WTC11 (cell line): ENCODE measurements around the gene OSBPL10. TPM values are rescaled to one million over a fixed set of nuclear protein-coding genes. Genes with fewer than 3 reads are reported as not detected.

Source experiments
- ATAC-seq: fragments of 200-7000 bp; cut with Tn5 transposase; 2 replicates; pipeline ENCODE4 v1.10.0; 2021; ENCODE audit warnings: mild to moderate bottlenecking, moderate library complexity
- CTCF ChIA-PET: fragments of 300-600 bp; sonication (Branson Sonifier 250); formaldehyde crosslinking; loops from one replicate; lab custom pipeline; 2021; ENCODE audit warnings: antibody characterized with exemption; lab: Charles Lee
- POLR2A ChIA-PET: fragments of 350-600 bp; sonication (Branson Sonifier 250); formaldehyde crosslinking; loops from one replicate; lab custom pipeline; 2021; ENCODE audit warnings: antibody characterized with exemption; lab: Charles Lee
- DNase-seq: peaks from one replicate; pipeline ENCODE4 v3.0.0; 2021; ENCODE audit warnings: low spot score
- H3K27ac Mint-ChIP-seq: 2 replicates; pipeline ENCODE4 v1.8.0; 2021; ENCODE audit warnings: mixed read lengths
- H3K27me3 Mint-ChIP-seq: 2 replicates; pipeline ENCODE4 v1.8.0; 2021; ENCODE audit warnings: low read depth, mild to moderate bottlenecking, moderate library complexity, mixed read lengths
- H3K36me3 Mint-ChIP-seq: 2 replicates; pipeline ENCODE4 v1.8.0; 2021; ENCODE audit warnings: mixed read lengths
- H3K4me1 Mint-ChIP-seq: 2 replicates; pipeline ENCODE4 v1.8.0; 2022; ENCODE audit warnings: mixed read lengths
- H3K4me3 Mint-ChIP-seq: 2 replicates; pipeline ENCODE4 v1.8.0; 2021; ENCODE audit warnings: mild to moderate bottlenecking, moderate library complexity, mixed read lengths
- H3K9me3 Mint-ChIP-seq: 2 replicates; pipeline ENCODE4 v1.8.0; 2021; ENCODE audit warnings: mixed read lengths
- AFF4 ChIP-seq: sonication (generic); formaldehyde crosslinking; IDR thresholded peaks from 2 replicates; pipeline ENCODE4 v1.8.1; 2023; ENCODE audit warnings: mild to moderate bottlenecking, missing genetic modification reagents, borderline replicate concordance
- ATF3 ChIP-seq: sonication (generic); formaldehyde crosslinking; conservative IDR thresholded peaks from 2 replicates; pipeline ENCODE4 v1.8.1; 2022; ENCODE audit warnings: mild to moderate bottlenecking, missing genetic modification reagents
- CDX4 ChIP-seq: fragments of 250-450 bp; sonication (Bioruptor Pico); IDR thresholded peaks from 2 replicates; pipeline ENCODE4 v1.9.0; 2021; ENCODE audit warnings: moderate library complexity, mild to moderate bottlenecking, inconsistent platforms, borderline replicate concordance
- E2F4 ChIP-seq: sonication (generic); formaldehyde crosslinking; IDR thresholded peaks from 2 replicates; pipeline ENCODE4 v1.8.1; 2022; ENCODE audit warnings: low read depth, mild to moderate bottlenecking, moderate library complexity, missing genetic modification reagents, borderline replicate concordance
- ELF4 ChIP-seq: sonication (generic); formaldehyde crosslinking; IDR thresholded peaks from 2 replicates; pipeline ENCODE4 v1.8.1; 2022; ENCODE audit warnings: low read depth, mild to moderate bottlenecking, moderate library complexity, missing genetic modification reagents
- EMX1 ChIP-seq: fragments of 250-450 bp; sonication (Bioruptor Pico); IDR thresholded peaks from 2 replicates; pipeline ENCODE4 v1.8.0; 2021; ENCODE audit warnings: mild to moderate bottlenecking
- FOXP4 ChIP-seq: sonication (generic); formaldehyde crosslinking; IDR thresholded peaks from 2 replicates; pipeline ENCODE4 v1.8.0; 2022; ENCODE audit warnings: mild to moderate bottlenecking, missing genetic modification reagents
- KAT7 ChIP-seq: sonication (generic); formaldehyde crosslinking; IDR thresholded peaks from 2 replicates; pipeline ENCODE4 v1.8.1; 2023; ENCODE audit warnings: missing genetic modification reagents, mild to moderate bottlenecking, borderline replicate concordance
- NFATC4 ChIP-seq: fragments of 250-450 bp; sonication (Bioruptor Pico); IDR thresholded peaks from 2 replicates; pipeline ENCODE4 v1.9.0; 2021; ENCODE audit warnings: mild to moderate bottlenecking
- NFE2L1 ChIP-seq: sonication (generic); formaldehyde crosslinking; IDR thresholded peaks from 2 replicates; pipeline ENCODE4 v1.8.1; 2023; ENCODE audit warnings: missing genetic modification reagents
- SP1 ChIP-seq: sonication (generic); formaldehyde crosslinking; conservative IDR thresholded peaks from 2 replicates; pipeline ENCODE4 v1.8.1; 2022; ENCODE audit warnings: missing genetic modification reagents
- TCF7 ChIP-seq: sonication (generic); formaldehyde crosslinking; IDR thresholded peaks from 2 replicates; pipeline ENCODE4 v1.8.0; 2022; ENCODE audit warnings: mild to moderate bottlenecking, low read depth, missing genetic modification reagents, moderate library complexity
- ZNF121 ChIP-seq: sonication (generic); formaldehyde crosslinking; IDR thresholded peaks from 2 replicates; pipeline ENCODE4 v1.8.0; 2023; ENCODE audit warnings: missing genetic modification reagents
- ZNF425 ChIP-seq: fragments of 250-450 bp; sonication (Bioruptor Pico); conservative IDR thresholded peaks from 2 replicates; pipeline ENCODE4 v1.9.0; 2021; ENCODE audit warnings: mild to moderate bottlenecking
- total RNA-seq: library from RNA; stranded (reverse); gene quantifications from 3 replicates; pipeline ENCODE4 v1.2.3, GENCODE V29; 2021

OSBPL10 gene
- total RNA-seq, 1 experiment from 2014 or later, result 84.1 TPM

- no peak for TF ChIP-seq AFF4 (CRISPR knock-in tag)
- TF ChIP-seq TCF7 (CRISPR knock-in tag), result no peak
- TF ChIP-seq ATF3, result no peak
- no peak for TF ChIP-seq E2F4
- TF ChIP-seq NFE2L1 (CRISPR knock-in tag), result no peak
- TF ChIP-seq NFATC4, result no peak
- TF ChIP-seq ZNF425 (CRISPR knock-in tag), result no peak
Observed at GRCh38 chr3:31978553-31978952, 2.5 kb downstream of the OSBPL10 start (continued).

- no peak overlapping the region for H3K4me3 Mint-ChIP-seq
- DNase-seq (no peak), ATAC-seq (no peak)
- CTCF ChIA-PET, result no interaction called here
- no peak overlapping the region for H3K27ac Mint-ChIP-seq
- H3K36me3 Mint-ChIP-seq, result peaks cover 13% of the 10 kb centered on the region
- peaks cover 66% of the 10 kb centered on the region for H3K4me1 Mint-ChIP-seq
- TF ChIP-seq CDX4 (CRISPR knock-in tag), result no peak
- TF ChIP-seq ELF4, result no peak
- TF ChIP-seq SP1 (CRISPR knock-in tag), result no peak
- TF ChIP-seq ZNF121, result no peak
- no peak for TF ChIP-seq EMX1
- TF ChIP-seq KAT7 (CRISPR knock-in tag), result no peak
- no peak for TF ChIP-seq FOXP4 (CRISPR knock-in tag)
- TF ChIP-seq NFE2L1 (CRISPR knock-in tag), result no peak
- TF ChIP-seq E2F4, result no peak
- H3K9me3 Mint-ChIP-seq, result no peaks in the 10 kb centered on the region
- POLR2A ChIA-PET, result no interaction called here
- H3K27me3 Mint-ChIP-seq, result no peaks in the 10 kb centered on the region; the same call in 1 of the 2 replicates
Observed at GRCh38 chr3:31977736-31978135, 3.3 kb downstream of the OSBPL10 start.
